ENCODE data around the gene CNTROB. TPM values are rescaled to one million over a fixed set of nuclear protein-coding genes. Genes with fewer than 3 reads are reported as not detected.

CNTROB gene
- total RNA-seq, 1 experiment from 2014 or later: 39.2 TPM

GRCh38 chr17:7910281-7910680 is 21.7 kb upstream of the CNTROB start:
- POLR2A ChIA-PET: interaction anchor here (0.7 kb wide), 1 partner anchor 22 kb away, joined by 3 read pairs; the partner anchor contains the start of genes CNTROB and TRAPPC1
- CTCF ChIA-PET: interaction anchor here (0.8 to 4.0 kb wide), 4 partner anchors 9 to 147 kb away, joined by 3 to 24 read pairs (median 5); no protein-coding TSS in a partner anchor
- BruUV-seq (replicated peaks): no TSS peak
- Mint-ChIP-seq H3K27me3 (ENCODE audit: insufficient read depth, unreplicated experiment) (no peaks in the 10 kb centered on the region), H3K4me3 (ENCODE audit: unreplicated experiment) (no peak overlapping the region), H3K9me3 (ENCODE audit: unreplicated experiment) (no peaks in the 10 kb centered on the region), H3K36me3 (ENCODE audit: insufficient read depth, unreplicated experiment) (peaks cover 70% of the 10 kb centered on the region), H3K27ac (ENCODE audit: low read depth, unreplicated experiment) (peak overlapping the region; percentile 52), H3K4me1 (ENCODE audit: insufficient read depth, unreplicated experiment) (peaks cover 16% of the 10 kb centered on the region)
- intact Hi-C loops (cut with micrococcal nuclease): no loop called here
- no peak for DNase-seq (ENCODE audit: unreplicated experiment)
- no peak for TF ChIP-seq CTCF (IDR thresholded peaks at IDR 0.05; ENCODE audit: unreplicated experiment)

- POLR2A ChIA-PET: interaction anchor here (0.7 kb wide), 1 partner anchor 21 kb away, joined by 3 read pairs; the partner anchor contains the start of genes CNTROB and TRAPPC1
- CTCF ChIA-PET: interaction anchor here (0.8 to 4.0 kb wide), 4 partner anchors 10 to 146 kb away, joined by 3 to 24 read pairs (median 5); no protein-coding TSS in a partner anchor
- H3K36me3 Mint-ChIP-seq (ENCODE audit: insufficient read depth, unreplicated experiment): peaks cover 72% of the 10 kb centered on the region
- H3K27me3 Mint-ChIP-seq (ENCODE audit: insufficient read depth, unreplicated experiment): no peaks in the 10 kb centered on the region
- H3K4me3 Mint-ChIP-seq (ENCODE audit: unreplicated experiment): no peak overlapping the region
- intact Hi-C loops (cut with micrococcal nuclease): no loop called here
- TF ChIP-seq CTCF (IDR thresholded peaks at IDR 0.05; ENCODE audit: unreplicated experiment): no peak
- no peak for DNase-seq (ENCODE audit: unreplicated experiment)
- BruUV-seq (replicated peaks): no TSS peak
- H3K9me3 Mint-ChIP-seq (ENCODE audit: unreplicated experiment): no peaks in the 10 kb centered on the region
- H3K27ac Mint-ChIP-seq (ENCODE audit: low read depth, unreplicated experiment): peak overlapping the region; percentile 52
- H3K4me1 Mint-ChIP-seq (ENCODE audit: insufficient read depth, unreplicated experiment): peaks cover 17% of the 10 kb centered on the region
Observed at GRCh38 chr17:7910711-7911110, 21.3 kb upstream of the CNTROB start.

- no peak for TF ChIP-seq CTCF (IDR thresholded peaks at IDR 0.05; ENCODE audit: unreplicated experiment)
- Mint-ChIP-seq H3K27me3 (ENCODE audit: insufficient read depth, unreplicated experiment) (no peaks in the 10 kb centered on the region), H3K9me3 (ENCODE audit: unreplicated experiment) (no peaks in the 10 kb centered on the region), H3K27ac (ENCODE audit: low read depth, unreplicated experiment) (peak overlapping the region; percentile 52), H3K4me3 (ENCODE audit: unreplicated experiment) (no peak overlapping the region), H3K36me3 (ENCODE audit: insufficient read depth, unreplicated experiment) (peaks cover 69% of the 10 kb centered on the region), H3K4me1 (ENCODE audit: insufficient read depth, unreplicated experiment) (peaks cover 17% of the 10 kb centered on the region)
- ChIA-PET CTCF (interaction anchor here (1.2 to 9.4 kb wide), 4 partner anchors 13 to 146 kb away, joined by 3 to 145 read pairs (median 22); no protein-coding TSS in a partner anchor), POLR2A (no interaction called here)
- intact Hi-C loops (cut with micrococcal nuclease): no loop called here
- no peak for DNase-seq (ENCODE audit: unreplicated experiment)
- BruUV-seq (replicated peaks): no TSS peak
Observed at GRCh38 chr17:7911116-7911515, 20.9 kb upstream of the CNTROB start.

- no TSS peak for BruUV-seq (replicated peaks)
- intact Hi-C loops (cut with micrococcal nuclease): loop anchor here (1.0 kb wide), 5 partner anchors 69 to 144 kb away; no protein-coding TSS in a partner anchor
- ChIA-PET CTCF (interaction anchor here (0.6 to 9.4 kb wide), 24 partner anchors 12 to 447 kb away, joined by 3 to 145 read pairs (median 5); partner anchors contain the start of genes CNTROB and TRAPPC1), POLR2A (interaction anchor here (0.6 to 1.8 kb wide), 7 partner anchors 19 to 207 kb away, joined by 3 to 11 read pairs (median 6); partner anchors contain the start of genes CNTROB and TRAPPC1)
- peak overlapping the region; percentile 53 for H3K4me3 Mint-ChIP-seq (ENCODE audit: unreplicated experiment)
- TF ChIP-seq CTCF (IDR thresholded peaks at IDR 0.05; ENCODE audit: unreplicated experiment): peak; percentile 86
- H3K4me1 Mint-ChIP-seq (ENCODE audit: insufficient read depth, unreplicated experiment): peaks cover 26% of the 10 kb centered on the region
- peak overlapping the region; percentile 27 for H3K27ac Mint-ChIP-seq (ENCODE audit: low read depth, unreplicated experiment)
- H3K36me3 Mint-ChIP-seq (ENCODE audit: insufficient read depth, unreplicated experiment): peaks cover 58% of the 10 kb centered on the region
- peak; percentile 84 for DNase-seq (ENCODE audit: unreplicated experiment)
- H3K27me3 Mint-ChIP-seq (ENCODE audit: insufficient read depth, unreplicated experiment): no peaks in the 10 kb centered on the region
- no peaks in the 10 kb centered on the region for H3K9me3 Mint-ChIP-seq (ENCODE audit: unreplicated experiment)
Observed at GRCh38 chr17:7912927-7913524, 19.0 kb upstream of the CNTROB start.

All from MCF 10A (cell line).